A549 (cell line): ENCODE measurements around the gene TBL1X. TPM values are rescaled to one million over a fixed set of nuclear protein-coding genes. Genes with fewer than 3 reads are reported as not detected.

ENCODE experiments used
- ATAC-seq, 2 experiments: fragments of 200-7000 bp in 1 of 2; fragments of >200 bp in 1 of 2; cut with Nextera tagmentation in 1 of 2; cut with Tn5 transposase in 1 of 2; 3 replicates each; pipeline versions ENCODE4 v1.8.0 to v1.9.1; 2018 to 2020; ENCODE audit warnings: mild to moderate bottlenecking in 1 of 2, moderate library complexity in 1 of 2
- CTCF ChIA-PET: fragments of 300-600 bp; sonication (Branson Sonifier 250); formaldehyde crosslinking; extraction: SDS; loops from one replicate; lab custom pipeline; 2021; ENCODE audit warnings: antibody characterized with exemption, inconsistent platforms; lab: Yijun Ruan, JAX
- POLR2A ChIA-PET: fragments of 350-600 bp; formaldehyde crosslinking; extraction: SDS; loops from one replicate; lab custom pipeline; 2021; ENCODE audit warnings: antibody characterized with exemption, inconsistent platforms; lab: Yijun Ruan, JAX
- DNase-seq, 2 experiments: peaks; one replicate each; pipeline versions ENCODE4 v3.0.0 to v3.0.0-alpha.2; 2011 to 2016; ENCODE audit warnings: low read depth in 1 of 2, low spot score in 1 of 2
- FAIRE-seq: peaks from 2 replicates; lab custom pipeline; 2011; peaks lifted over from hg19 to GRCh38; lab: Jason Lieb, UNC
- H3K27ac ChIP-seq, 2 experiments: fragments of >200 bp; sonication (Bioruptor Twin); formaldehyde crosslinking; 3 replicates each; pipeline ENCODE4 v1.5.1; 2016 to 2017
- H3K4me1 ChIP-seq: fragments of >200 bp; sonication (Bioruptor Twin); formaldehyde crosslinking; 3 replicates; pipeline ENCODE4 v1.6.1; 2016
- H3K4me2 ChIP-seq: fragments of >200 bp; sonication (Bioruptor Twin); formaldehyde crosslinking; 3 replicates; pipeline ENCODE4 v1.6.1; 2016
- H3K4me3 ChIP-seq: fragments of >200 bp; sonication (Bioruptor Twin); formaldehyde crosslinking; 3 replicates; pipeline ENCODE4 v1.5.1; 2016
- H3K9me3 ChIP-seq: fragments of >200 bp; sonication (Bioruptor Twin); formaldehyde crosslinking; 3 replicates; pipeline ENCODE4 v1.6.1; 2016
- CBX8 ChIP-seq: fragments of 200-600 bp; sonication (generic); IDR thresholded peaks from 2 replicates; pipeline ENCODE4 v1.6.1; 2016
- CHD2 ChIP-seq: fragments of 150-350 bp; IDR thresholded peaks from 2 replicates; pipeline ENCODE4 v1.6.1; 2014; ENCODE audit warnings: low read length; ENCODE audit not compliant: partially characterized antibody
- FOXS1 ChIP-seq: fragments of 250-450 bp; sonication (Bioruptor Pico); IDR thresholded peaks from 2 replicates; pipeline ENCODE4 v1.5.0; 2020; ENCODE audit warnings: mild to moderate bottlenecking, moderate library complexity
- GATA3 ChIP-seq: IDR thresholded peaks from 2 replicates; pipeline ENCODE4 v1.6.1; 2012; ENCODE audit warnings: borderline replicate concordance
- HES2 ChIP-seq: fragments of >200 bp; sonication (Bioruptor Twin); formaldehyde crosslinking; IDR thresholded peaks from 2 replicates; pipeline ENCODE4 v1.6.1; 2016
- HEYL ChIP-seq: fragments of 250-450 bp; sonication (Bioruptor Pico); IDR thresholded peaks from 2 replicates; pipeline ENCODE4 v1.8.0; 2021; ENCODE audit warnings: mild to moderate bottlenecking, moderate library complexity
- HOXB5 ChIP-seq: fragments of 250-450 bp; sonication (Bioruptor Pico); IDR thresholded peaks from 2 replicates; pipeline ENCODE4 v1.5.0; 2020; ENCODE audit warnings: mild to moderate bottlenecking, moderate library complexity
- KDM1A ChIP-seq: fragments of 200-600 bp; sonication (generic); IDR thresholded peaks from 2 replicates; pipeline ENCODE4 v1.6.1; 2016; ENCODE audit warnings: low read depth, mild to moderate bottlenecking
- KDM5A ChIP-seq: fragments of 200-600 bp; sonication (generic); IDR thresholded peaks from 2 replicates; pipeline ENCODE4 v1.6.1; 2016; ENCODE audit warnings: antibody characterized with exemption, mild to moderate bottlenecking
- MAFK ChIP-seq: fragments of 450-650 bp; IDR thresholded peaks from 2 replicates; pipeline ENCODE4 v1.6.1; 2014; ENCODE audit not compliant: partially characterized antibody
- RARB ChIP-seq: fragments of 250-450 bp; sonication (Bioruptor Pico); IDR thresholded peaks from 2 replicates; pipeline ENCODE4 v1.8.0; 2021; ENCODE audit warnings: mild to moderate bottlenecking, moderate library complexity
- RCOR1 ChIP-seq: fragments of 150-350 bp; IDR thresholded peaks from 2 replicates; pipeline ENCODE4 v1.6.1; 2014; ENCODE audit warnings: antibody characterized with exemption, low read length, low read depth
- RFX5 ChIP-seq: fragments of 450-650 bp; IDR thresholded peaks from 2 replicates; pipeline ENCODE4 v1.7.1; 2014; ENCODE audit warnings: antibody characterized with exemption, mild to moderate bottlenecking, moderate library complexity
- TP53 ChIP-seq: fragments of 250-450 bp; sonication (Bioruptor Pico); IDR thresholded peaks from 2 replicates; pipeline ENCODE4 v1.5.0; 2021; ENCODE audit warnings: mild to moderate bottlenecking, moderate library complexity
- ZFP36 ChIP-seq: fragments of 450-650 bp; IDR thresholded peaks from 2 replicates; pipeline ENCODE4 v1.6.1; 2014; ENCODE audit warnings: borderline replicate concordance; ENCODE audit not compliant: partially characterized antibody
- ZNF302 ChIP-seq: fragments of 250-450 bp; sonication (Bioruptor Pico); IDR thresholded peaks from 2 replicates; pipeline ENCODE4 v1.9.0; 2021; ENCODE audit warnings: inconsistent platforms, mild to moderate bottlenecking, moderate library complexity
- WGBS: methylation state at CpG from one replicate; pipeline ENCODE4 v1.1.6; 2017; ENCODE audit errors: missing lambda C conversion rate; 5-methylcytosine and 5-hydroxymethylcytosine counted together
- polyA plus RNA-seq, 4 experiments: library from polyadenylated mRNA; depleted of rRNA in 3 of 4; stranded (reverse); fragments of >200 nt; fragmentation: RNase III in 1 of 4; extraction: RNeasy Plus Mini Kit Qiagen cat#74134 plus additional on column Dnase treatment in 1 of 4; gene quantifications; 2 replicates in 3 of 4; 3 replicates in 1 of 4; pipeline ENCODE4 v1.2.3, GENCODE V29; 2011 to 2017
- TF ChIP-seq, protein P1 (sequence below): IDR thresholded peaks from 2 replicates; pipeline ENCODE4 v1.6.1; 2012
- TF ChIP-seq, protein P2 (sequence below): fragments of 200-600 bp; sonication (generic); IDR thresholded peaks from 2 replicates; pipeline ENCODE4 v1.6.1; 2016; ENCODE audit warnings: antibody characterized with exemption, mild to moderate bottlenecking, moderate library complexity
- TF ChIP-seq, protein P3 (sequence below): fragments of 150-350 bp; IDR thresholded peaks from 2 replicates; pipeline ENCODE4 v1.6.1; 2014; ENCODE audit warnings: low read depth, mild to moderate bottlenecking, low read length
- TF ChIP-seq, protein P4 (sequence below): fragments of >200 bp; sonication (Bioruptor Twin); formaldehyde crosslinking; IDR thresholded peaks from 3 replicates; pipeline ENCODE4 v1.5.1; 2016

Gene TBL1X
- polyA plus RNA-seq, 2 of the 4 experiments (the other 2 are of a cell fraction), result 14.6 to 18.0 TPM

GRCh38 chrX:9656277-9656676, 191.4 kb downstream of the TBL1X start:
- no peak overlapping the region for H3K4me2 ChIP-seq
- TF ChIP-seq ZFP36 (no peak), RFX5 (no peak)
- TF ChIP-seq, all 56 proteins: peak for 0
- WGBS, result 64% methylated on average over 6 of the region's 6 CpGs
- FAIRE-seq, result no peak
- Histone ChIP-seq H3K4me3 (no peak overlapping the region), H3K27ac (no peak overlapping the region), H3K9me3 (no peaks in the 10 kb centered on the region), H3K4me1 (no peaks in the 10 kb centered on the region)
- no peak for DNase-seq
- ChIA-PET CTCF (no interaction called here), POLR2A (no interaction called here)
- no peak for ATAC-seq

- no peak overlapping the region for H3K27ac ChIP-seq
- FAIRE-seq, result peak; percentile 54
- WGBS, result 0% methylated on average over 1 of the region's 3 CpGs
- no peak for DNase-seq
- no peak for ATAC-seq
- TF ChIP-seq, protein P1, sequence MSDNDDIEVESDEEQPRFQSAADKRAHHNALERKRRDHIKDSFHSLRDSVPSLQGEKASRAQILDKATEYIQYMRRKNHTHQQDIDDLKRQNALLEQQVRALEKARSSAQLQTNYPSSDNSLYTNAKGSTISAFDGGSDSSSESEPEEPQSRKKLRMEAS, result no peak
- TF ChIP-seq FOXS1 (CRISPR knock-in tag), result no peak
- TF ChIP-seq, protein P2, sequence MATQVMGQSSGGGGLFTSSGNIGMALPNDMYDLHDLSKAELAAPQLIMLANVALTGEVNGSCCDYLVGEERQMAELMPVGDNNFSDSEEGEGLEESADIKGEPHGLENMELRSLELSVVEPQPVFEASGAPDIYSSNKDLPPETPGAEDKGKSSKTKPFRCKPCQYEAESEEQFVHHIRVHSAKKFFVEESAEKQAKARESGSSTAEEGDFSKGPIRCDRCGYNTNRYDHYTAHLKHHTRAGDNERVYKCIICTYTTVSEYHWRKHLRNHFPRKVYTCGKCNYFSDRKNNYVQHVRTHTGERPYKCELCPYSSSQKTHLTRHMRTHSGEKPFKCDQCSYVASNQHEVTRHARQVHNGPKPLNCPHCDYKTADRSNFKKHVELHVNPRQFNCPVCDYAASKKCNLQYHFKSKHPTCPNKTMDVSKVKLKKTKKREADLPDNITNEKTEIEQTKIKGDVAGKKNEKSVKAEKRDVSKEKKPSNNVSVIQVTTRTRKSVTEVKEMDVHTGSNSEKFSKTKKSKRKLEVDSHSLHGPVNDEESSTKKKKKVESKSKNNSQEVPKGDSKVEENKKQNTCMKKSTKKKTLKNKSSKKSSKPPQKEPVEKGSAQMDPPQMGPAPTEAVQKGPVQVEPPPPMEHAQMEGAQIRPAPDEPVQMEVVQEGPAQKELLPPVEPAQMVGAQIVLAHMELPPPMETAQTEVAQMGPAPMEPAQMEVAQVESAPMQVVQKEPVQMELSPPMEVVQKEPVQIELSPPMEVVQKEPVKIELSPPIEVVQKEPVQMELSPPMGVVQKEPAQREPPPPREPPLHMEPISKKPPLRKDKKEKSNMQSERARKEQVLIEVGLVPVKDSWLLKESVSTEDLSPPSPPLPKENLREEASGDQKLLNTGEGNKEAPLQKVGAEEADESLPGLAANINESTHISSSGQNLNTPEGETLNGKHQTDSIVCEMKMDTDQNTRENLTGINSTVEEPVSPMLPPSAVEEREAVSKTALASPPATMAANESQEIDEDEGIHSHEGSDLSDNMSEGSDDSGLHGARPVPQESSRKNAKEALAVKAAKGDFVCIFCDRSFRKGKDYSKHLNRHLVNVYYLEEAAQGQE, result no peak
- no peak for TF ChIP-seq MAFK
- no peak for TF ChIP-seq CHD2
- no peak for TF ChIP-seq HOXB5 (CRISPR knock-in tag)
- TF ChIP-seq RCOR1, result no peak
- TF ChIP-seq ZNF302 (CRISPR knock-in tag), result no peak
- TF ChIP-seq TP53 (CRISPR knock-in tag), result no peak
- no peak for TF ChIP-seq RARB (CRISPR knock-in tag)
- no peak for TF ChIP-seq KDM5A
- no peak for TF ChIP-seq KDM1A
- no peak for TF ChIP-seq HEYL (CRISPR knock-in tag)
- TF ChIP-seq, protein P3, sequence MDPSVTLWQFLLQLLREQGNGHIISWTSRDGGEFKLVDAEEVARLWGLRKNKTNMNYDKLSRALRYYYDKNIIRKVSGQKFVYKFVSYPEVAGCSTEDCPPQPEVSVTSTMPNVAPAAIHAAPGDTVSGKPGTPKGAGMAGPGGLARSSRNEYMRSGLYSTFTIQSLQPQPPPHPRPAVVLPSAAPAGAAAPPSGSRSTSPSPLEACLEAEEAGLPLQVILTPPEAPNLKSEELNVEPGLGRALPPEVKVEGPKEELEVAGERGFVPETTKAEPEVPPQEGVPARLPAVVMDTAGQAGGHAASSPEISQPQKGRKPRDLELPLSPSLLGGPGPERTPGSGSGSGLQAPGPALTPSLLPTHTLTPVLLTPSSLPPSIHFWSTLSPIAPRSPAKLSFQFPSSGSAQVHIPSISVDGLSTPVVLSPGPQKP, result no peak
- TF ChIP-seq, protein P4, sequence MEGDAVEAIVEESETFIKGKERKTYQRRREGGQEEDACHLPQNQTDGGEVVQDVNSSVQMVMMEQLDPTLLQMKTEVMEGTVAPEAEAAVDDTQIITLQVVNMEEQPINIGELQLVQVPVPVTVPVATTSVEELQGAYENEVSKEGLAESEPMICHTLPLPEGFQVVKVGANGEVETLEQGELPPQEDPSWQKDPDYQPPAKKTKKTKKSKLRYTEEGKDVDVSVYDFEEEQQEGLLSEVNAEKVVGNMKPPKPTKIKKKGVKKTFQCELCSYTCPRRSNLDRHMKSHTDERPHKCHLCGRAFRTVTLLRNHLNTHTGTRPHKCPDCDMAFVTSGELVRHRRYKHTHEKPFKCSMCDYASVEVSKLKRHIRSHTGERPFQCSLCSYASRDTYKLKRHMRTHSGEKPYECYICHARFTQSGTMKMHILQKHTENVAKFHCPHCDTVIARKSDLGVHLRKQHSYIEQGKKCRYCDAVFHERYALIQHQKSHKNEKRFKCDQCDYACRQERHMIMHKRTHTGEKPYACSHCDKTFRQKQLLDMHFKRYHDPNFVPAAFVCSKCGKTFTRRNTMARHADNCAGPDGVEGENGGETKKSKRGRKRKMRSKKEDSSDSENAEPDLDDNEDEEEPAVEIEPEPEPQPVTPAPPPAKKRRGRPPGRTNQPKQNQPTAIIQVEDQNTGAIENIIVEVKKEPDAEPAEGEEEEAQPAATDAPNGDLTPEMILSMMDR, result no peak
- TF ChIP-seq HES2, result no peak
- TF ChIP-seq GATA3, result no peak
- no peak for TF ChIP-seq CBX8
- TF ChIP-seq, all 56 proteins: peak for 0
- Histone ChIP-seq H3K4me3 (no peak overlapping the region), H3K9me3 (no peaks in the 10 kb centered on the region), H3K4me1 (no peaks in the 10 kb centered on the region), H3K4me2 (no peak overlapping the region)
- CTCF ChIA-PET, result no interaction called here
- POLR2A ChIA-PET, result no interaction called here
Observed at GRCh38 chrX:9656871-9657270, 192.0 kb downstream of the TBL1X start.
